Panc1 (cell line): ENCODE data around the gene INTS4. TPM values are rescaled to one million over a fixed set of nuclear protein-coding genes. Genes with fewer than 3 reads are reported as not detected.
A peak's percentile ranks its signal among the peaks of the same experiment; 100 is the strongest.

Experiments
- ATAC-seq: fragments of 200-7000 bp; cut with Tn5 transposase; 2 replicates; pipeline ENCODE4 v1.9.1; 2020; ENCODE audit warnings: mild to moderate bottlenecking, moderate library complexity
- BruUV-seq: library from RNA; stranded (reverse); fragments of 400-500 nt; replicated peaks from 2 replicates; lab custom pipeline; 2021; lab: Mats Ljungman, UMichigan
- CTCF ChIA-PET: fragments of 300-600 bp; sonication (Branson Sonifier 250); formaldehyde crosslinking; loops from one replicate; lab custom pipeline; 2022; ENCODE audit warnings: antibody characterized with exemption; lab: Charles Lee
- POLR2A ChIA-PET: fragments of 300-600 bp; sonication (Branson Sonifier 250); formaldehyde crosslinking; loops from one replicate; lab custom pipeline; 2022; ENCODE audit warnings: antibody characterized with exemption; lab: Charles Lee
- DNase-seq: peaks from one replicate; pipeline ENCODE4 v3.0.0-alpha.2; 2010; ENCODE audit warnings: low read depth, low spot score
- H3K27ac ChIP-seq: 2 replicates; pipeline ENCODE4 v1.5.1; 2011; ENCODE audit warnings: mild to moderate bottlenecking, low read length, inconsistent platforms
- H3K27me3 ChIP-seq: fragments of 200-500 bp; sonication (Bioruptor generic); 2 replicates; pipeline ENCODE4 v1.6.0; 2014; ENCODE audit warnings: low read length, inconsistent platforms; ENCODE audit not compliant: control insufficient read depth, insufficient read depth
- H3K36me3 ChIP-seq: fragments of 200-500 bp; sonication (Bioruptor generic); 2 replicates; pipeline ENCODE4 v1.5.1; 2014; ENCODE audit warnings: inconsistent platforms, mild to moderate bottlenecking, low read length, moderate library complexity; ENCODE audit not compliant: control insufficient read depth, insufficient read depth
- H3K4me1 ChIP-seq: 2 replicates; pipeline ENCODE4 v1.5.1; 2011; ENCODE audit warnings: inconsistent platforms, mild to moderate bottlenecking, low read length, moderate library complexity; ENCODE audit not compliant: control insufficient read depth, insufficient read depth
- H3K4me3 ChIP-seq, 2 experiments: 2 replicates each; pipeline ENCODE4 v1.5.1; 2011 to 2012; ENCODE audit warnings: low read depth in 2 of 2, low read length in 2 of 2, mild to moderate bottlenecking in 2 of 2, inconsistent platforms in 1 of 2, moderate library complexity in 1 of 2
- H3K9me3 ChIP-seq: fragments of 200-500 bp; sonication (Bioruptor generic); 2 replicates; pipeline ENCODE4 v1.5.1; 2014; ENCODE audit warnings: low read depth, mild to moderate bottlenecking, inconsistent platforms, low read length, moderate library complexity; ENCODE audit not compliant: control insufficient read depth, insufficient read depth
- CTCF ChIP-seq: fragments of 450-650 bp; IDR thresholded peaks from 2 replicates; pipeline ENCODE4 v1.5.1; 2017; ENCODE audit warnings: mild to moderate bottlenecking
- POLR2AphosphoS5 ChIP-seq: IDR thresholded peaks from 2 replicates; pipeline ENCODE4 v1.6.1; 2012; ENCODE audit warnings: mild to moderate bottlenecking, low read depth, low read length, moderate library complexity
- REST ChIP-seq, 2 experiments: IDR thresholded peaks; 2 replicates each; pipeline ENCODE4 v1.6.1; 2011 to 2012; ENCODE audit warnings: low read depth in 2 of 2, control low read depth in 1 of 2, low read length in 1 of 2, mild to moderate bottlenecking in 1 of 2, moderate library complexity in 1 of 2; ENCODE audit not compliant: insufficient read depth in 1 of 2
- SIN3A ChIP-seq: IDR thresholded peaks from 2 replicates; pipeline ENCODE4 v1.6.1; 2012; ENCODE audit warnings: low read depth, mild to moderate bottlenecking, low read length, moderate library complexity, borderline replicate concordance; ENCODE audit not compliant: insufficient read depth
- TCF7L2 ChIP-seq: IDR thresholded peaks from 2 replicates; pipeline ENCODE4 v1.6.1; 2011; ENCODE audit warnings: mild to moderate bottlenecking, low read depth, low read length, inconsistent platforms
- in situ Hi-C: cut with HindIII; loops from 2 replicates; pipeline ENCODE4 v1.10.0; 2016; ENCODE audit warnings: low sequenced_read_pairs, low pct_unique_long_range_greater_than_20kb
- intact Hi-C: fragments of 100-400 bp; cut with micrococcal nuclease; formaldehyde crosslinking; loops from one replicate; pipeline ENCODE4 v1.10.0; 2022; ENCODE audit not compliant: unreplicated experiment
- total RNA-seq: library from RNA; stranded (reverse); gene quantifications from one replicate; pipeline ENCODE4 v1.2.1, GENCODE V29; 2021; ENCODE audit not compliant: unreplicated experiment

The INTS4 gene
- total RNA-seq, 1 experiment from 2014 or later, result 48.2 TPM

GRCh38 chr11:78022397-78023396 lies 28.2 kb upstream of the INTS4 start, which contains the start of gene KCTD14:
Gene KCTD14, minus strand, starts transcription at chr11:78023276. Its CDS starts 27 bp downstream, at chr11:78023249.
- POLR2A ChIA-PET, result no interaction called here
- in situ Hi-C loops (no loop called here), intact Hi-C loops (no loop called here)
- no TSS peak for BruUV-seq
- peaks cover 22% of the 10 kb centered on the region for H3K4me1 ChIP-seq
- peak within 1 kb of the TSS; percentile 77 for H3K27ac ChIP-seq
- no peaks in the 10 kb centered on the region for H3K27me3 ChIP-seq
- ATAC-seq (peak; percentile 95), DNase-seq (no peak)
- no peaks in the 10 kb centered on the region for H3K9me3 ChIP-seq
- H3K4me3 ChIP-seq, result peak within 1 kb of the TSS; percentile 58 to 86
- CTCF ChIA-PET, result no interaction called here
- H3K36me3 ChIP-seq, result no peaks in the 10 kb centered on the region
- TF ChIP-seq TCF7L2 (no peak), POLR2AphosphoS5 (peak; percentile 68; the same call in 1 of the 2 replicates), REST (IDR thresholded peaks at IDR 0.05; ENCODE audit: insufficient read depth in 1 of 2, low read depth in 2 of 2, low read length in 1 of 2) (peak; percentile 44 to 57; a peak in 3 of 4 replicates), CTCF (no peak), SIN3A (peak; percentile 69; the same call in 1 of the 2 replicates)

- Histone ChIP-seq H3K4me1 (peaks cover 22% of the 10 kb centered on the region), H3K27me3 (no peaks in the 10 kb centered on the region), H3K27ac (peak overlapping the region; percentile 77), H3K9me3 (no peaks in the 10 kb centered on the region), H3K4me3 (peak overlapping the region; percentile 58 to 86; a peak in 3 of 4 replicates), H3K36me3 (no peaks in the 10 kb centered on the region)
- POLR2A ChIA-PET, result interaction anchor here (0.6 kb wide), 1 partner anchor 871 kb away, joined by 4 read pairs; no protein-coding TSS in a partner anchor
- TF ChIP-seq SIN3A, result no peak
- DNase-seq, result no peak
- ATAC-seq, result no peak
- intact Hi-C loops, result no loop called here
- in situ Hi-C loops, result no loop called here
- BruUV-seq, result no TSS peak
- CTCF ChIA-PET, result no interaction called here
These were observed 27.1 kb upstream of the INTS4 start for GRCh38 chr11:78021611-78022010.
